H1 (cell line): ENCODE data around the gene ARHGEF26. TPM values are rescaled to one million over a fixed set of nuclear protein-coding genes. Genes with fewer than 3 reads are reported as not detected.

Source experiments
- CTCF ChIA-PET: fragments of 300-600 bp; sonication (Branson Sonifier 250); formaldehyde crosslinking; loops from one replicate; lab custom pipeline; 2021; ENCODE audit not compliant: partially characterized antibody; lab: Charles Lee
- POLR2A ChIA-PET: fragments of 300-600 bp; sonication (Branson Sonifier 250); formaldehyde crosslinking; loops from one replicate; lab custom pipeline; 2021; ENCODE audit warnings: inconsistent platforms; ENCODE audit not compliant: partially characterized antibody; lab: Charles Lee
- DNase-seq, 2 experiments: peaks; one replicate each; pipeline versions ENCODE4 v3.0.0 to v3.0.0-alpha.2; 2010 to 2022; ENCODE audit warnings: low spot score in 2 of 2, low read depth in 1 of 2, mixed read lengths in 1 of 2
- FAIRE-seq: peaks from 2 replicates; lab custom pipeline; 2011; peaks lifted over from hg19 to GRCh38; lab: Jason Lieb, UNC
- H2AFZ ChIP-seq: 2 replicates; pipeline ENCODE4 v1.8.1; 2012; ENCODE audit warnings: low read length, inconsistent platforms
- H2AK5ac ChIP-seq: 2 replicates; pipeline ENCODE4 v1.6.1; 2013; ENCODE audit warnings: low read depth, low read length
- H2BK120ac ChIP-seq: replicated peaks from 2 replicates; pipeline ENCODE3; 2013; ENCODE audit warnings: low read depth, low read length, inconsistent platforms
- H2BK12ac ChIP-seq: 2 replicates; pipeline ENCODE4 v1.6.1; 2013; ENCODE audit warnings: low read depth, low read length
- H2BK15ac ChIP-seq: 2 replicates; pipeline ENCODE4 v1.6.1; 2013; ENCODE audit warnings: low read length
- H2BK20ac ChIP-seq: 2 replicates; pipeline ENCODE4 v1.6.1; 2013; ENCODE audit warnings: low read length
- H2BK5ac ChIP-seq: 2 replicates; pipeline ENCODE4 v1.6.1; 2013; ENCODE audit warnings: low read depth, low read length
- H3K14ac ChIP-seq: 2 replicates; pipeline ENCODE4 v1.6.1; 2013; ENCODE audit warnings: inconsistent platforms; ENCODE audit not compliant: insufficient read length
- H3K18ac ChIP-seq: 2 replicates; pipeline ENCODE4 v1.6.1; 2013; ENCODE audit warnings: low read length; ENCODE audit errors: extremely low read depth
- H3K23ac ChIP-seq: 2 replicates; pipeline ENCODE4 v1.6.1; 2013; ENCODE audit warnings: inconsistent platforms; ENCODE audit not compliant: insufficient read length
- H3K23me2 ChIP-seq: 2 replicates; pipeline ENCODE4 v1.6.1; 2013; ENCODE audit warnings: low read depth, low read length
- H3K27ac ChIP-seq: 2 replicates; pipeline ENCODE4 v1.6.1; 2011; ENCODE audit warnings: low read depth, low read length, inconsistent platforms
- H3K27me3 ChIP-seq, 4 experiments: replicated peaks in 1 of 4; 1 replicate in 1 of 4; 2 replicates in 3 of 4; pipeline versions ENCODE4 v1.6.1 to v1.8.1; 2011 to 2013; ENCODE audit warnings: low read length in 3 of 4, mild to moderate bottlenecking in 3 of 4, inconsistent platforms in 2 of 4, mixed read lengths in 2 of 4, moderate library complexity in 1 of 4; ENCODE audit not compliant: control insufficient read depth in 3 of 4, insufficient read depth in 3 of 4; ENCODE audit errors: extremely low read depth in 1 of 4
- H3K36me3 ChIP-seq, 4 experiments: 2 replicates each; pipeline versions ENCODE4 v1.6.1 to v1.8.1; 2011 to 2013; ENCODE audit warnings: mild to moderate bottlenecking in 4 of 4, low read length in 3 of 4, moderate library complexity in 2 of 4, control low read depth in 1 of 4, inconsistent platforms in 1 of 4; ENCODE audit not compliant: insufficient read depth in 4 of 4, control insufficient read depth in 2 of 4
- H3K4ac ChIP-seq: replicated peaks from 2 replicates; pipeline ENCODE3; 2013; ENCODE audit warnings: low read length, low read depth, mixed read lengths, inconsistent platforms; ENCODE audit not compliant: insufficient read length
- H3K4me1 ChIP-seq, 4 experiments: replicated peaks in 1 of 4; 1 replicate in 1 of 4; 2 replicates in 3 of 4; pipeline versions ENCODE4 v1.6.1 to v1.8.1; 2011 to 2013; ENCODE audit warnings: low read length in 3 of 4, inconsistent platforms in 2 of 4, mixed read lengths in 1 of 4; ENCODE audit not compliant: insufficient read depth in 4 of 4, control insufficient read depth in 3 of 4
- H3K4me2 ChIP-seq, 2 experiments: 2 replicates each; pipeline versions ENCODE4 v1.6.1 to v1.8.1; 2011 to 2013; ENCODE audit warnings: low read depth in 2 of 2, low read length in 2 of 2, control low read depth in 1 of 2, inconsistent platforms in 1 of 2, mild to moderate bottlenecking in 1 of 2; ENCODE audit not compliant: insufficient read depth in 1 of 2
- H3K4me3 ChIP-seq, 4 experiments: fragments of 200-600, 300-600 bp in 1 of 4; sonication (generic), shearing (Covaris generic), sonication (Bioruptor Twin) in 1 of 4; 2 replicates each; pipeline versions ENCODE4 v1.5.1 to v1.8.1; 2011 to 2016; ENCODE audit warnings: low read length in 4 of 4, low read depth in 3 of 4, control low read depth in 2 of 4, inconsistent platforms in 2 of 4, mild to moderate bottlenecking in 2 of 4, mixed read lengths in 1 of 4, moderate library complexity in 1 of 4; ENCODE audit not compliant: insufficient read depth in 2 of 4; ENCODE audit errors: extremely low read depth in 1 of 4
- H3K56ac ChIP-seq: replicated peaks from 2 replicates; pipeline ENCODE3; 2013; ENCODE audit warnings: low read depth, mild to moderate bottlenecking, mixed read lengths, low read length, inconsistent platforms; ENCODE audit not compliant: insufficient read length
- H3K79me1 ChIP-seq: 2 replicates; pipeline ENCODE4 v1.6.1; 2013; ENCODE audit warnings: low read depth, low read length, control low read depth
- H3K79me2 ChIP-seq, 2 experiments: 2 replicates each; pipeline versions ENCODE4 v1.6.1 to v1.8.1; 2012 to 2013; ENCODE audit warnings: low read length in 2 of 2, mild to moderate bottlenecking in 2 of 2, inconsistent platforms in 1 of 2; ENCODE audit not compliant: insufficient read depth in 2 of 2, control insufficient read depth in 1 of 2
- H3K9ac ChIP-seq, 4 experiments: replicated peaks in 1 of 4; 1 replicate in 1 of 4; 2 replicates in 3 of 4; pipeline versions ENCODE4 v1.6.1 to v1.8.1; 2011 to 2013; ENCODE audit warnings: low read depth in 3 of 4, low read length in 3 of 4, control low read depth in 2 of 4, mild to moderate bottlenecking in 2 of 4, moderate library complexity in 2 of 4, inconsistent platforms in 1 of 4; ENCODE audit errors: extremely low read depth in 1 of 4
- H3K9me3 ChIP-seq, 2 experiments: 2 replicates each; pipeline versions ENCODE4 v1.6.1 to v1.8.1; 2012 to 2013; ENCODE audit warnings: mild to moderate bottlenecking in 2 of 2, moderate library complexity in 2 of 2, control low read depth in 1 of 2, inconsistent platforms in 1 of 2, low read depth in 1 of 2, low read length in 1 of 2, mixed read lengths in 1 of 2; ENCODE audit not compliant: insufficient read depth in 2 of 2
- H4K20me1 ChIP-seq, 2 experiments: replicated peaks in 1 of 2; 2 replicates each; pipeline versions ENCODE3 to v1.8.1; 2011 to 2013; ENCODE audit warnings: inconsistent platforms in 2 of 2, low read length in 2 of 2, mild to moderate bottlenecking in 1 of 2; ENCODE audit not compliant: insufficient read depth in 2 of 2, control insufficient read depth in 1 of 2
- H4K5ac ChIP-seq: 2 replicates; pipeline ENCODE4 v1.6.1; 2013; ENCODE audit warnings: low read length, low read depth, mixed read lengths, inconsistent platforms; ENCODE audit not compliant: insufficient read length
- H4K8ac ChIP-seq: 2 replicates; pipeline ENCODE4 v1.8.0; 2013; ENCODE audit warnings: mild to moderate bottlenecking, moderate library complexity, low read length, inconsistent platforms; ENCODE audit not compliant: insufficient read depth; ENCODE audit errors: extremely low read depth
- H4K91ac ChIP-seq: replicated peaks from 2 replicates; pipeline ENCODE3; 2013; ENCODE audit warnings: low read length, mixed read lengths, inconsistent platforms; ENCODE audit not compliant: insufficient read length
- ATF3 ChIP-seq: IDR thresholded peaks from 2 replicates; pipeline ENCODE4 v1.6.1; 2011; ENCODE audit warnings: low read depth, mild to moderate bottlenecking, low read length; ENCODE audit not compliant: insufficient read depth
- BACH1 ChIP-seq: IDR thresholded peaks from 2 replicates; pipeline ENCODE4 v1.6.1; 2012; ENCODE audit warnings: low read length, improper control_type of control experiment
- CHD1 ChIP-seq: IDR thresholded peaks from 2 replicates; pipeline ENCODE4 v1.6.1; 2012; ENCODE audit warnings: low read depth, low read length, improper control_type of control experiment
- EP300 ChIP-seq, 2 experiments: IDR thresholded peaks; 1 replicate in 1 of 2; 2 replicates in 1 of 2; pipeline ENCODE4 v1.6.1; 2011 to 2012; ENCODE audit warnings: low read depth in 2 of 2, low read length in 2 of 2, mild to moderate bottlenecking in 2 of 2, borderline replicate concordance in 1 of 2, inconsistent platforms in 1 of 2, moderate library complexity in 1 of 2
- FOSL1 ChIP-seq: IDR thresholded peaks from 2 replicates; pipeline ENCODE4 v1.6.1; 2011; ENCODE audit warnings: mild to moderate bottlenecking, low read depth, low read length, moderate library complexity; ENCODE audit not compliant: insufficient read depth
- HDAC2 ChIP-seq, 2 experiments: fragments of 300-600 bp in 1 of 2; sonication (generic) in 1 of 2; IDR thresholded peaks; 2 replicates each; pipeline ENCODE4 v1.6.1; 2011 to 2012; ENCODE audit warnings: low read depth in 2 of 2, low read length in 2 of 2, mild to moderate bottlenecking in 2 of 2, moderate library complexity in 2 of 2, borderline replicate concordance in 1 of 2, inconsistent platforms in 1 of 2
- JUND ChIP-seq: IDR thresholded peaks from 2 replicates; pipeline ENCODE4 v1.6.1; 2011; ENCODE audit warnings: mild to moderate bottlenecking, improper control_type of control experiment, low read length
- KDM5A ChIP-seq: fragments of 200-600 bp; IDR thresholded peaks from 2 replicates; pipeline ENCODE4 v1.7.1; 2012; ENCODE audit warnings: mild to moderate bottlenecking, low read length, inconsistent platforms, mixed read lengths
- NRF1 ChIP-seq: IDR thresholded peaks from 2 replicates; pipeline ENCODE4 v1.6.1; 2011; ENCODE audit warnings: mild to moderate bottlenecking, low read depth, low read length, improper control_type of control experiment
- PHF8 ChIP-seq: fragments of 200-600 bp; sonication (generic); conservative IDR thresholded peaks from 2 replicates; pipeline ENCODE4 v1.7.1; 2012; ENCODE audit warnings: low read depth, mild to moderate bottlenecking, inconsistent platforms, low read length, moderate library complexity
- SP2 ChIP-seq: IDR thresholded peaks from 2 replicates; pipeline ENCODE4 v1.6.1; 2012; ENCODE audit warnings: mild to moderate bottlenecking, low read length, inconsistent platforms
- SP4 ChIP-seq: IDR thresholded peaks from 2 replicates; pipeline ENCODE4 v1.6.1; 2012; ENCODE audit warnings: low read length, inconsistent platforms
- TAF7 ChIP-seq: optimal IDR thresholded peaks from 2 replicates; pipeline ENCODE3; 2011; ENCODE audit warnings: low read depth, mild to moderate bottlenecking, inconsistent platforms, low read length, moderate library complexity, borderline replicate concordance
- TCF12 ChIP-seq: IDR thresholded peaks from 2 replicates; pipeline ENCODE4 v1.6.1; 2011; ENCODE audit warnings: low read depth, mild to moderate bottlenecking, low read length
- WGBS, 2 experiments: shearing (Covaris generic) in 1 of 2; methylation state at CpG; one replicate each; pipeline versions ENCODE4 v1.1.6 to v1.1.7; 2013 to 2015; ENCODE audit warnings: low lambda C conversion rate in 2 of 2, mixed read lengths in 2 of 2, inconsistent platforms in 1 of 2, low coverage in 1 of 2, missing lambda C conversion rate in 1 of 2; ENCODE audit not compliant: insufficient replicate concordance in 2 of 2, insufficient coverage in 1 of 2, insufficient read length in 1 of 2; ENCODE audit errors: extremely low coverage in 1 of 2, missing lambda C conversion rate in 1 of 2; 5-methylcytosine and 5-hydroxymethylcytosine counted together
- polyA plus RNA-seq, 7 experiments: library from polyadenylated mRNA; depleted of rRNA in 3 of 7; stranded (reverse) in 5 of 7; unstranded in 2 of 7; fragments of >200 nt in 5 of 7; fragments of 200-250 nt in 2 of 7; gene quantifications; 1 replicate in 5 of 7; 2 replicates in 1 of 7; 4 replicates in 1 of 7; pipeline versions ENCODE4 v1.2.1 to v1.2.3, GENCODE V29; 2011 to 2013; ENCODE audit warnings: missing spikeins in 2 of 7, mixed read lengths in 2 of 7
- total RNA-seq: library from RNA; stranded (reverse); fragmentation: NEBNext Ultra II Directional; extraction: Animal tissue kit (Norgen Biotek cat#: 25700); gene quantifications from 2 replicates; pipeline ENCODE4 v1.2.1, GENCODE V29; 2021

Gene ARHGEF26
- total and polyA plus RNA-seq, 2 of the 8 experiments (the other 6 are each of a cell fraction or from before 2014, with no cell fraction given) = 3.1 to 15.6 TPM

DNA sequence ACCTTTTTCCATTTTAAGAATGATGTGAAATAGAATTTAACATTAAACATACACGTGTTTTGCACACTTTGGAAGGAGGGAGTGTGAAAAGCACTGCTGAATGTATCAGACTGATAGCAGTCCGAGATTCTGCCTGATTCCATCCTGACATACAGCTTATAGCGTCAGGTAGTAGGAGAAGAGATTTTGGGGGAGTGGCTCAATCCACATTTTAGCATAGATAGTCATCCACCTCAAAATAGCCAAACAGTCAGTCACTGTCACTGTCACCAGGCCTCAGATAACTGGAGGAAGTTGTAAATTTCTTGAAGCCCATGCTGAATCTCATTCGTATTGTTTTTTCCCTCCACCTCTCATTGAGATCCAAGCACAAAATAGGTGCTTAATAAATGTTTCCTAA, 35.4 kb upstream of the ARHGEF26 start:
- H3K23me2 ChIP-seq = no peaks in the 10 kb centered on the region
- H3K27me3 ChIP-seq = no peaks in the 10 kb centered on the region
- no peak overlapping the region for H3K14ac ChIP-seq
- H2BK120ac ChIP-seq = no peak overlapping the region
- peaks cover 7 to 21% of the 10 kb centered on the region in 2 experiments; a peak in 3 of 4 replicates for H3K9me3 ChIP-seq
- no peaks in the 10 kb centered on the region for H3K36me3 ChIP-seq
- no peaks in the 10 kb centered on the region for H3K4me1 ChIP-seq
- H3K4me3 ChIP-seq = no peak overlapping the region
- no peak overlapping the region for H3K23ac ChIP-seq
- no peak overlapping the region for H2BK5ac ChIP-seq
- CTCF ChIA-PET = interaction anchor here (1.0 to 2.6 kb wide), 3 partner anchors 16 to 168 kb away, joined by 3 to 6 read pairs (median 3); no protein-coding TSS in a partner anchor
- H3K4ac ChIP-seq = peak overlapping the region; percentile 53
- no peak overlapping the region for H4K5ac ChIP-seq
- no peaks in the 10 kb centered on the region for H3K79me1 ChIP-seq
- no peak overlapping the region for H4K8ac ChIP-seq
- H3K18ac ChIP-seq = no peak overlapping the region
- no peak overlapping the region for H2AFZ ChIP-seq
- FAIRE-seq = no peak
- no peak for DNase-seq
- H2AK5ac ChIP-seq = no peak overlapping the region
- no peak overlapping the region for H3K9ac ChIP-seq
- TF ChIP-seq SP4 (no peak), ATF3 (no peak), TAF7 (no peak), BACH1 (no peak), FOSL1 (no peak), SP2 (no peak), TCF12 (no peak), CHD1 (no peak), EP300 (IDR thresholded peaks at IDR 0.05; ENCODE audit: borderline replicate concordance in 1 of 2, low read depth in 2 of 2, low read length in 2 of 2) (no peak), HDAC2 (IDR thresholded peaks at IDR 0.05; ENCODE audit: borderline replicate concordance in 1 of 2, low read depth in 2 of 2, low read length in 2 of 2) (no peak), KDM5A (no peak), JUND (no peak), NRF1 (no peak), PHF8 (no peak)
- no peak overlapping the region for H2BK15ac ChIP-seq
- H4K20me1 ChIP-seq = no peaks in the 10 kb centered on the region
- no peak overlapping the region for H4K91ac ChIP-seq
- H3K56ac ChIP-seq = no peak overlapping the region
- H3K27ac ChIP-seq = no peak overlapping the region
- H3K4me2 ChIP-seq = no peak overlapping the region
- no peak overlapping the region for H2BK20ac ChIP-seq
- H2BK12ac ChIP-seq = no peak overlapping the region
- H3K79me2 ChIP-seq = no peaks in the 10 kb centered on the region
- POLR2A ChIA-PET = no interaction called here
- WGBS, 2 experiments = 91% methylated on average over 4 of the region's 4 CpGs; no CpG with 5 or more reads in 1 of the 2 experiments
